Neuronal stem cell (in vitro differentiated cells): Measurements from ENCODE around the gene SDHB.
A peak's percentile ranks its signal among the peaks of the same experiment; 100 is the strongest.

Source experiments
- DNase-seq: peaks from one replicate; pipeline ENCODE4 v3.0.0-alpha.2; 2013; ENCODE audit warnings: low spot score
- H2AFZ ChIP-seq: one replicate; pipeline ENCODE4 v1.6.1; 2013; ENCODE audit warnings: mild to moderate bottlenecking, low read length, inconsistent platforms
- H2AK5ac ChIP-seq: 2 replicates; pipeline ENCODE4 v1.6.1; 2013; ENCODE audit warnings: low read depth, mild to moderate bottlenecking, inconsistent platforms, low read length, moderate library complexity, mixed read lengths
- H2BK120ac ChIP-seq: 2 replicates; pipeline ENCODE4 v1.6.1; 2013; ENCODE audit warnings: low read depth, mild to moderate bottlenecking, inconsistent platforms, low read length, moderate library complexity, mixed read lengths
- H2BK12ac ChIP-seq: one replicate; pipeline ENCODE4 v1.6.1; 2013; ENCODE audit warnings: low read length, inconsistent platforms
- H2BK15ac ChIP-seq: 2 replicates; pipeline ENCODE4 v1.6.1; 2013; ENCODE audit warnings: mild to moderate bottlenecking, low read length, inconsistent platforms, mixed read lengths
- H2BK5ac ChIP-seq: one replicate; pipeline ENCODE4 v1.6.1; 2013; ENCODE audit warnings: inconsistent platforms, mild to moderate bottlenecking, low read length, moderate library complexity
- H3K14ac ChIP-seq: one replicate; pipeline ENCODE4 v1.6.1; 2013; ENCODE audit warnings: low read length, inconsistent platforms
- H3K18ac ChIP-seq: 2 replicates; pipeline ENCODE4 v1.6.1; 2013; ENCODE audit warnings: low read length, inconsistent platforms
- H3K23ac ChIP-seq: 2 replicates; pipeline ENCODE4 v1.6.1; 2013; ENCODE audit warnings: low read depth, mild to moderate bottlenecking, mixed read lengths, low read length, inconsistent platforms; ENCODE audit not compliant: poor library complexity
- H3K27ac ChIP-seq: replicated peaks from 3 replicates; pipeline ENCODE4 v1.5.1; 2013; ENCODE audit warnings: low read length, inconsistent platforms
- H3K27me3 ChIP-seq, 3 experiments: 2 replicates each; pipeline ENCODE4 v1.6.1; 2013; ENCODE audit warnings: low read length in 3 of 3, mild to moderate bottlenecking in 2 of 3, inconsistent platforms in 1 of 3, low read depth in 1 of 3, mixed read lengths in 1 of 3, moderate library complexity in 1 of 3; ENCODE audit not compliant: control insufficient read depth in 3 of 3, insufficient read depth in 3 of 3
- H3K36me3 ChIP-seq, 2 donors: replicated peaks in 1 of 2; 2 replicates each; pipeline ENCODE4 v1.6.1; 2013; ENCODE audit warnings: low read length in 2 of 2; ENCODE audit not compliant: control insufficient read depth in 2 of 2, insufficient read depth in 2 of 2
- H3K4ac ChIP-seq: 2 replicates; pipeline ENCODE4 v1.6.1; 2013; ENCODE audit warnings: inconsistent platforms, mild to moderate bottlenecking, low read length, moderate library complexity
- H3K4me1 ChIP-seq, 2 donors: 1 replicate in 1 of 2; 2 replicates in 1 of 2; pipeline ENCODE4 v1.6.1; 2013; ENCODE audit warnings: low read length in 2 of 2, low read depth in 1 of 2; ENCODE audit not compliant: control insufficient read depth in 2 of 2, insufficient read depth in 1 of 2
- H3K4me2 ChIP-seq: one replicate; pipeline ENCODE4 v1.6.1; 2013; ENCODE audit warnings: mild to moderate bottlenecking, low read length, inconsistent platforms; ENCODE audit not compliant: insufficient read depth, poor library complexity, severe bottlenecking
- H3K4me3 ChIP-seq, 2 donors: 2 replicates each; pipeline ENCODE4 v1.5.1; 2013; ENCODE audit warnings: low read length in 2 of 2, mild to moderate bottlenecking in 2 of 2, inconsistent platforms in 1 of 2, moderate library complexity in 1 of 2
- H3K79me1 ChIP-seq: one replicate; pipeline ENCODE4 v1.6.1; 2013; ENCODE audit warnings: low read depth, mild to moderate bottlenecking, inconsistent platforms, low read length, moderate library complexity
- H3K9ac ChIP-seq: one replicate; pipeline ENCODE4 v1.6.1; 2013; ENCODE audit warnings: mild to moderate bottlenecking, low read depth, low read length, inconsistent platforms; ENCODE audit not compliant: poor library complexity
- H3K9me3 ChIP-seq, 2 donors: replicated peaks in 1 of 2; 2 replicates each; pipeline versions ENCODE3 to v1.6.1; 2013; ENCODE audit warnings: low read length in 2 of 2, mild to moderate bottlenecking in 2 of 2, inconsistent platforms in 1 of 2, low read depth in 1 of 2, mixed read lengths in 1 of 2, moderate library complexity in 1 of 2; ENCODE audit not compliant: control insufficient read depth in 2 of 2, insufficient read depth in 1 of 2
- H4K8ac ChIP-seq: one replicate; pipeline ENCODE4 v1.6.1; 2013; ENCODE audit warnings: low read depth, mild to moderate bottlenecking, inconsistent platforms, low read length, moderate library complexity
- H4K91ac ChIP-seq: one replicate; pipeline ENCODE4 v1.6.1; 2013; ENCODE audit warnings: low read length, low read depth, mild to moderate bottlenecking, inconsistent platforms; ENCODE audit not compliant: poor library complexity
- WGBS, 2 donors: extraction: QIAGEN DNeasy Blood & Tissue Kit; methylation state at CpG; one replicate each; pipeline ENCODE4 v1.1.7; 2013; ENCODE audit warnings: missing lambda C conversion rate in 2 of 2, mixed read lengths in 1 of 2; ENCODE audit not compliant: insufficient read length in 2 of 2, insufficient replicate concordance in 1 of 2; ENCODE audit errors: extremely low coverage in 2 of 2; 5-methylcytosine and 5-hydroxymethylcytosine counted together

Gene SDHB

DNA sequence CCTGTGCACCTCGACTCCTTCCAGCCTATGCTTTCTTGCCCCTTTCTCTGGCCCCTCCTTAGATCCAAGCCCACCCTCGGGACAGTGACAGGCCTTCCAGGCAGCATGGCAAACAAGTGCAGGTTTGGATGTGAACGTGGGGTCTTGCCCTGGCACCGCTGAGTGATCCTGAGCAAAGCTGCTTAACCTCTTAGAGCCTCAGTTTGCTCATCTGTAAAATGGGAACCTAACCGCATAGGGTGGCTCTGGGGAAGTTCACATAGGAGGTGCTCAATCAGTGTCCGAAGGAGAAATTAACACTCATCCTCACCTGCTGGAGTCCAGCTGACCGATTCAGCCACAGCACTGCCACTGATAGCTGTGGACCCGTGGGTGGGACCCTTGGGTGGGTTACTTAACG lies 80.6 kb downstream of the SDHB start:
- H2BK5ac ChIP-seq: no peak overlapping the region
- no peak overlapping the region for H2AFZ ChIP-seq
- no peak overlapping the region for H4K8ac ChIP-seq
- no peak overlapping the region for H3K4me2 ChIP-seq
- no peaks in the 10 kb centered on the region for H3K9me3 ChIP-seq
- H3K4ac ChIP-seq: no peak overlapping the region
- H2AK5ac ChIP-seq: peak overlapping the region; percentile 29
- H3K23ac ChIP-seq: peak overlapping the region; percentile 71
- WGBS, 2 donors: no CpG with 5 or more reads among the region's 9 CpGs
- no peak overlapping the region for H2BK120ac ChIP-seq
- H3K4me3 ChIP-seq: no peak overlapping the region
- no peaks in the 10 kb centered on the region for H3K27me3 ChIP-seq
- H3K36me3 ChIP-seq: peaks cover 44 to 64% of the 10 kb centered on the region in 2 donors
- peaks cover 12 to 27% of the 10 kb centered on the region in 2 donors for H3K4me1 ChIP-seq
- H4K91ac ChIP-seq: peak overlapping the region; percentile 57
- H3K27ac ChIP-seq: peak overlapping the region; percentile 87
- peaks cover 15% of the 10 kb centered on the region for H3K79me1 ChIP-seq
- H2BK15ac ChIP-seq: no peak overlapping the region
- H3K14ac ChIP-seq: peak overlapping the region; percentile 31
- DNase-seq: no peak
- peak overlapping the region; percentile 61 for H3K18ac ChIP-seq
- H3K9ac ChIP-seq: no peak overlapping the region
- H2BK12ac ChIP-seq: peak overlapping the region; percentile 46

- Histone ChIP-seq H2AFZ (no peak overlapping the region), H2BK120ac (peak overlapping the region; percentile 52), H3K27ac (peak overlapping the region; percentile 87), H3K9ac (peak overlapping the region; percentile 78), H3K14ac (no peak overlapping the region), H3K9me3 (no peaks in the 10 kb centered on the region), H3K27me3 (no peaks in the 10 kb centered on the region), H3K18ac (peak overlapping the region; percentile 62), H3K36me3 (peaks cover 41 to 60% of the 10 kb centered on the region in 2 donors), H3K4me3 (no peak overlapping the region), H3K4ac (no peak overlapping the region), H3K79me1 (peaks cover 10% of the 10 kb centered on the region), H3K4me2 (no peak overlapping the region), H2BK12ac (no peak overlapping the region), H4K91ac (no peak overlapping the region), H3K23ac (no peak overlapping the region), H4K8ac (no peak overlapping the region), H2AK5ac (peak overlapping the region; percentile 81), H2BK5ac (no peak overlapping the region), H2BK15ac (peak overlapping the region; percentile 50), H3K4me1 (peaks cover 11 to 20% of the 10 kb centered on the region in 2 donors)
- no peak for DNase-seq
- no CpG with 5 or more reads among the region's 11 CpGs for WGBS, 2 donors
Observed at GRCh38 chr1:16972189-16972895, 81.5 kb downstream of the SDHB start.

- DNase-seq: peak; percentile 58
- Histone ChIP-seq H4K8ac (no peak overlapping the region), H3K27ac (peak overlapping the region; percentile 87)
Observed at GRCh38 chr1:16971341-16972188, 82.3 kb downstream of the SDHB start.

More at GRCh38 chr1:16971341-16972188, 82.3 kb downstream of the SDHB start:
- Histone ChIP-seq H4K91ac (no peak overlapping the region), H2BK5ac (no peak overlapping the region), H2BK15ac (no peak overlapping the region), H3K9ac (peak overlapping the region; percentile 78), H3K4me1 (peaks cover 11 to 19% of the 10 kb centered on the region in 2 donors), H3K4me2 (no peak overlapping the region), H3K4ac (peak overlapping the region; percentile 76), H2BK120ac (peak overlapping the region; percentile 81), H3K14ac (peak overlapping the region; percentile 51), H3K79me1 (peaks cover 10% of the 10 kb centered on the region), H3K4me3 (peak overlapping the region in 1 of 2 donors; percentile 37), H3K36me3 (peaks cover 42 to 54% of the 10 kb centered on the region in 2 donors), H3K9me3 (no peaks in the 10 kb centered on the region), H3K23ac (peak overlapping the region; percentile 89), H2AK5ac (peak overlapping the region; percentile 99), H3K27me3 (no peaks in the 10 kb centered on the region), H3K18ac (peak overlapping the region; percentile 78), H2AFZ (no peak overlapping the region), H2BK12ac (peak overlapping the region; percentile 86)
- WGBS, 2 donors: no CpG with 5 or more reads among the region's 28 CpGs
